GM12874 (cell line): ENCODE data around the gene PHPT1.

ENCODE experiments used
- CTCF ChIP-seq: IDR thresholded peaks from 2 replicates; pipeline ENCODE4 v1.5.1; 2011; ENCODE audit warnings: low read depth, mild to moderate bottlenecking, control low read depth, low read length, moderate library complexity; ENCODE audit not compliant: insufficient read depth

The PHPT1 gene

GRCh38 chr9:136850866-136851775, 1.9 kb downstream of the PHPT1 start:
- no peak for TF ChIP-seq CTCF

- TF ChIP-seq CTCF = no peak
Measured at GRCh38 chr9:136851941-136852663, 2.9 kb downstream of the PHPT1 start, which contains the start of gene MAMDC4. Gene MAMDC4, plus strand, starts transcription at chr9:136852346. Its CDS starts 71 bp downstream, at chr9:136852417.

GRCh38 chr9:136852664-136853595, 3.7 kb downstream of the PHPT1 start:
- no peak for TF ChIP-seq CTCF

GRCh38 chr9:136853596-136854112, 4.4 kb downstream of the PHPT1 start:
- TF ChIP-seq CTCF = no peak

GRCh38 chr9:136854113-136854841, 5.1 kb downstream of the PHPT1 start:
- TF ChIP-seq CTCF = no peak

- no peak for TF ChIP-seq CTCF
Measured at GRCh38 chr9:136854842-136855460, 5.7 kb downstream of the PHPT1 start.
